ENCODE data around the gene CTNNBL1.
A peak's percentile ranks its signal among the peaks of the same experiment; 100 is the strongest.

The CTNNBL1 gene

GRCh38 chr20:37896932-37897548, 203.2 kb downstream of the CTNNBL1 start:
- H3K27ac ChIP-seq (replicated peaks), result no peak overlapping the region
- no peak overlapping the region for H3K4me3 ChIP-seq (replicated peaks; ENCODE audit: insufficient read depth, low read length)
- TF ChIP-seq CTCF (IDR thresholded peaks at IDR 0.05; ENCODE audit: insufficient read depth, low read length) (no peak), REST (IDR thresholded peaks at IDR 0.05; ENCODE audit: insufficient replicate concordance, low read depth) (no peak)
- DNase-seq (ENCODE audit: low read depth in 1 of 2, low spot score in 1 of 2), result no peak
- peaks cover 7% of the 10 kb centered on the region for H3K27me3 ChIP-seq (ENCODE audit: insufficient read depth, poor library complexity, severe bottlenecking)

- H3K27ac ChIP-seq (replicated peaks), result no peak overlapping the region
- no peak overlapping the region for H3K4me3 ChIP-seq (replicated peaks; ENCODE audit: insufficient read depth, low read length)
- H3K27me3 ChIP-seq (ENCODE audit: insufficient read depth, poor library complexity, severe bottlenecking), result peaks cover 14% of the 10 kb centered on the region
- no peak for TF ChIP-seq CTCF (IDR thresholded peaks at IDR 0.05; ENCODE audit: insufficient read depth, low read length)
- DNase-seq (ENCODE audit: low read depth in 1 of 2, low spot score in 1 of 2), result no peak
These were observed 204.6 kb downstream of the CTNNBL1 start for GRCh38 chr20:37898233-37899104.

- TF ChIP-seq GABPA (IDR thresholded peaks at IDR 0.05; ENCODE audit: low read depth), result no peak
- TF ChIP-seq POLR2AphosphoS5 (IDR thresholded peaks at IDR 0.05; ENCODE audit: low read depth), result no peak
- TF ChIP-seq REST (IDR thresholded peaks at IDR 0.05; ENCODE audit: insufficient replicate concordance, low read depth), result no peak
- no peak for TF ChIP-seq SPI1 (IDR thresholded peaks at IDR 0.05; ENCODE audit: borderline replicate concordance, low read depth)
- Histone ChIP-seq H3K4me3 (replicated peaks; ENCODE audit: insufficient read depth, low read length) (no peak overlapping the region), H3K27me3 (ENCODE audit: insufficient read depth, poor library complexity, severe bottlenecking) (peaks cover 17% of the 10 kb centered on the region), H3K27ac (replicated peaks) (no peak overlapping the region)
- no peak for DNase-seq (ENCODE audit: low read depth in 1 of 2, low spot score in 1 of 2)
These were observed 205.5 kb downstream of the CTNNBL1 start for GRCh38 chr20:37899105-37900045.

- Histone ChIP-seq H3K27me3 (ENCODE audit: insufficient read depth, poor library complexity, severe bottlenecking) (peaks cover 17% of the 10 kb centered on the region), H3K4me3 (replicated peaks; ENCODE audit: insufficient read depth, low read length) (no peak overlapping the region), H3K27ac (replicated peaks) (no peak overlapping the region)
- DNase-seq (ENCODE audit: low read depth in 1 of 2, low spot score in 1 of 2), result no peak
- TF ChIP-seq CTCF (IDR thresholded peaks at IDR 0.05; ENCODE audit: insufficient read depth, low read length), result no peak
- TF ChIP-seq REST (IDR thresholded peaks at IDR 0.05; ENCODE audit: insufficient replicate concordance, low read depth), result peak; percentile 82
These were observed 207.4 kb downstream of the CTNNBL1 start for GRCh38 chr20:37901240-37901639.
